Muscle of arm (tissue), 12 donors: ENCODE results near the gene UGT1A9. TPM values are rescaled to one million over a fixed set of nuclear protein-coding genes. Genes with fewer than 3 reads are reported as not detected.

Source experiments
- DNase-seq: peaks from one replicate; pipeline ENCODE4 v3.0.0-alpha.2; 2013
- polyA plus RNA-seq, 12 donors: library from polyadenylated mRNA; unstranded; fragments of 120-200 nt; gene quantifications; one replicate each; pipeline ENCODE4 v1.2.1, GENCODE V29; 2013; ENCODE audit not compliant: insufficient read length in 12 of 12

UGT1A9 gene
- polyA plus RNA-seq, 12 donors = not detected

DNA sequence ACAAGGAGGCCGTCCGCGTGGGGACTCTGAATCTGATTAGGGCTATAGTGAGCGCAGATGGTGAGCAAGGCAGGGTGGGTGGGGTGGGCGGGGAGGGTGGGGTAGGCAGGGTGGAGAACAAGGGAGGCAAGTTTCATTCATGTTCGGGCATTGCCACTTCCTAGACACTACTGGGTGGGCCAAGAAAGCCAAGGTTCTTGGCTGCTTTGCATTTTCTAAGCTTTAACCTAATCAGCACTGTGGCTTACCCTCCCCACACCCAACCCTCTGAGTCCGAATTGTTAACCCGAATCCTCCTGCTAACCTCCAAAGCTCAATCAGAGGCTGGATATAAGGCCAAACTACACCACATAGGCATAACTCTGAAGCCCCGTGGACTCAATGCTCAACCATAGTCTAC is 124.6 kb downstream of the UGT1A9 start:
- DNase-seq = no peak

DNA sequence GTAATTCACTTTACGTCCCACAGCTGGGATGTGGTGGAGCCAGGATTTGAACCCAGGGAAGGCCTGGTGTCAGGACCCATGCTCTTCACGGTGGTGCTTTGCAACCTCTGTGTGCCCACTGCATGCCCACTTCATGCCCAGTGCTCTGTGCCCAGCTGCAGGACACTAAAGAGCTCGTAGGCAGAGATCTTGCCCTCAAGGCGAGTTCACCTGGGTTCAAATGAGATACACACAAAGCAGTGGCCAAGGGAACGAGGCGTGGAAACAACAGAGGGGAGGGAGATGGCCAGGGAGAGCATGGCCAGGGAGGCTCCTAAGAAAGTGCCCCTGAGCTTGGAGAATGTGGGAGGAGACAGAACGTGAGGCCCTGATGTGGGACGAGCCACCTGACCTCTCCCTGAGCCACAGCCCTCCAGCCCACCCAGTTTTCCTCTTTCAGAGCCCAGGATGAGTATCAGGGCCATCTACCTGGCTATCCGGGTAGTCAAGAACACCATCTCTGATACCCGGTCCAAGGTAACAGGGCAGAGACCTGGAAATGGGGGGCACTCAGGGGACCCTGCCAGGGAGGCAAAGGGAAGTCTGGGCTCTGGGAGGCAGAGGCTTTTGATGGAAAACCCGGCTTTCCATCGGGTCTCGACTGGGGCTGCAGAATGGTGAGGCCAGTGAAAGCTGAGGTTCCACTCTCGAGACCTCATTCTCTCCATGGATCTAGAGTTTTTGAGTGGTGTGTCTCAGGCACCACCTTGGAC is 126.8 kb downstream of the UGT1A9 start:
- no peak for DNase-seq

DNA sequence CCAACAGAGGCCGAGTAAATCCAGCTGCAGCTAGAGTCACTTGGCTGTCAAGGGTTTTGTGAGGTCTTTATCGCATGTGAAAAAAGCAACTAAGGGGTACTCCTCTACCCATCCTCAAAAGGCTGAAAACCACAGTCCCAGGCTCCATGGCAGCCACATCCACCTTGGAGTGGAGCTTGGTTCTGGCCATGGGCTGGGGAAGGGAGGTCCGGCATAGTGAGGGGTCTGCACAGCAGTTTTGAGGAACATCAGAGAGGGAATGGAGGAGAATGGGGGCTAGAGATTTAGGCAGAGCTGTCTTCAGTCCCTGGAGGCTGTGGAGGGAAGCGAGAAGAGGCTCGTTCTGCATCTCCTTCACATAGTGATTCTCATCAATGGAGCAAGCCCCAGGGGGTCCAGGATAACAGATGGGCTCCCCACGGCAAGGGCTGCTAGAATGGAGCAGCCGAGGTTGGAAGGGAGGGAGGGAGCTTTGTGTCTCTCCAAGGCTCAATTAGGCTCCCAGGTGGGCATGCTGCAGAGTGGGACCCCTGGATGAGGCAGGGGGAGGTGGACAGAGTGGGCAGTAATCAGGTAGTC is 127.5 kb downstream of the UGT1A9 start:
- DNase-seq = no peak

DNA sequence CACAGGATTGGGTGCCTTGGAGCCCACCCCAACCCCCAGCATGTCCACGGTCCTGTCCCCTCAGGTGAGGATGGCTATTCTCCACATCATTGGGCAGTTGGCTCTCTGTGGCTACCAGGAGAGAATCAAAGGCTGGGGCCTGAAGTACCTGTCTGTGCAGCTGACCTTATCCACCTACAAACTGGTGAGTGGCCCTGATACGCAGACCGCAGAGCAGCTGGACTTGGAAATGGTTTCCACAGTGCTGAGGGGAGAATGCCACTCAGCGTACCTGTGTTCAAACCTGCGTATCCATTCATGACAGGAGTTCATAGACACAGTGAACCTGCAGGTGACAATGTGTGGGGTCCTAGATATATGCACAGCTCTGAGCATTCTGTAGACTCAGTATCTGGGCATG is 128.0 kb downstream of the UGT1A9 start:
- no peak for DNase-seq

DNA sequence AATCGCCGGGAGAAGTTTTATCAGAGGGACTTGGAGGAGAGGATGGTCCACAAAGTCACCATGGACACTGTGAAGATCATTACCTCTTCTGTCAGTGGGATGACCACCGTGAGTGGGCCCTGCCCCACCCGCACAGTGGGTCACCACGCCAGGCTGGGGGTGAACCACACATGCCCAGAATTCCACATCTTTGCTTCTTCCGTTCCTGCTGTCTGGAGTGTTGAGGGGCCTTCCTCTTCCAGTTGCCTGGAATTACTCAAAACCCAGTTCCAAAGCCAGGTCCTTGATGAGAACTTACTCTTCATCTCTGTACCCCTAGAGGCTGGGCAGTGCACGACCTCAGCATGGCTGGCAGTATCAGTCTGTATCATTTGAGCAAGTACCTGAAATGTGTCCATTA is 128.5 kb downstream of the UGT1A9 start:
- DNase-seq = no peak

DNA sequence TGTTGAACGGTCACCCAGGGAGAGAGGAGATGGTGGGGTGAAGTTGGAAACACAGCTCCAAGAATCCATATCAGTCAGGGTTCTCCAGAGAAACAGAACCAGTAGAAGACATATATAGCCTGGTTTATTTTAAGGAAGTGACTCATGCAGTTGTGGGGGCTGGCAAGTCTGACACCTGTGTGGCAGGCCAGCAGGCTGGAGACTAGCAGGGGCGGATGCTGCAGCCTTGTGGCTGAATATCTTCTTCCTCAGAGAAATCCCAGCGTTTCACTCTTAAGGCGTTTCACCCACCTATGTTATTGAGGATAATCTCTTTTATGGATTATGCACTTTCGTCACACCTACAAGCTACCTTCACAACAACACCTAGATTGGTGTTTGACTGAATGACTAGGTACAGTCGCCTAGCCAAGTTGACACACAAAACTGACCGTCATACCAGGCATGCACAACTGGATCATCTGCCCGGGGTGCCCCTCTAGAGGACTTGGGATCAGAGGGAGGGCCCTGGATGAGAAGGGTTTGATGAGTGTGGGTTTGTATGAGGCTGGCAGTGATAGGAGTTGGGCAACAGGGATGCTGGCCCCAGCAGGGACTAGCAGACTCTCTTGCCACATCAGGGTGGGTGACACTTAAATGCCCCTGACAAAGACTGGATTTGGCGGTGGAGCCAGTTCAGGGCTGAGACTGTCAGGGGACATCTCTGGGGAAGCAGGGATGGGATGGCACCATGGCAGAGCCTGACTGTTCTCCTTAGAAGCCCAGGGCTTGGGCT is 129.8 kb downstream of the UGT1A9 start:
- DNase-seq = no peak

DNA sequence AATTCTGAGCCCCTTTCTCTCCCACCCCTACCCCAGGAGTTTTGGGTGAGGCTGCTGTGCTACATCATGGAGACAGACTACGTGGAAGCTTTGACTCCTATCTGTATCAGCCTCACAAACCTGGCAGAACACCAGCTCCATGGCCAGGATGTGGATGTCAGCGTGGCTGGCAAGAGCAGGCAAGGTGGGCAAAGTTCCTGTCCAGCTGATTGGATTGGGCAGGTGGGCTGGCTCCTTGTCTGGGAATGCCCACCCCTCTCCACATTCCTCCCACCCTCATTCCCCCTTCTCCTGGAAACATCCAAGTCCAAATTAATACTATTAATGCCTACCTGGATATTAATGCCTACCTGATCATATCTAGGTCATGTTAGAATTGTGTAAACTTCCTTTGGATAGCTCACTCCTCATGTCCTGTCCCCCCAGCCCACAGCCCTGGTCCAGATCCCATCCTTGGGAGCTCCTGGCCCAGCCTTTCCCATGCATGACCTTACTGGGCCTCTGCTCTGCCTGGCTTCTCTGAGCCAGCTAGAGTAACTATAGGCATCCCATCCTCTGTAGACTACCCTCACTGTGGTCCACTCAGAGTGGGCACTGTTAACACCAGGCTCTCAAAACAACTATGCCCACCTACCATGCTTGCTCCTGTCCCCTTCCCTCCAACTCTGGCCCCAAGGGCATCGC is 130.6 kb downstream of the UGT1A9 start:
- no peak for DNase-seq

DNA sequence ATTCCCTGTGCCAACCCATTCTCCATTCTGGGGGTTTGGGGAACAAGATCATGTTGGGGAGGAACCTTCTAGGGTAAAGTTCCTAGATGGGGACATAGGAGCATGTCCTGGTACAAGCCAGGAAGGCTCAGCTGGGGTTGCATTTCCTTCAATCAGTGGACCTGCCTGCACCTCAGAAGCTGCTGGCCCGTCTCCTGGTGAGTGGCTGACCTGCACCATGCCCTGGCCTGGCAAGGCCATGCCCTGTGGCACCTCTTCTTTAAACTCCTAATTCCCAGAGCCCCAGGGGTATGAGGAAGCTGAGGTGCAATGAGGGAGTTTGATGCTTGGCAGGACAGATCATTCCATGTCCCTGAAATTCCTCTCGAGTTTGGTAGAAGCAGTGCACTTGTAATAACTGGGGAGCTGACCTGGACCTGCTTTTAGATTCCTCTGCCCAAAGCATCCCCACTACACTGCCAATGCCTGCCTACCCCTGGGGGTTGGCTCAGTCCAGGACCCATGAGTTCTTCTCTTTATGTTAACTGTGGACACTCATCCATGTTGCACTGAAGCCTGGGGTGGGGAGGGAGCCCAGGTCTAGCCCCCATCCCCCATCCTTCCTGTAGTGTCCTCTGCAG is 131.7 kb downstream of the UGT1A9 start:
- DNase-seq = no peak

DNA sequence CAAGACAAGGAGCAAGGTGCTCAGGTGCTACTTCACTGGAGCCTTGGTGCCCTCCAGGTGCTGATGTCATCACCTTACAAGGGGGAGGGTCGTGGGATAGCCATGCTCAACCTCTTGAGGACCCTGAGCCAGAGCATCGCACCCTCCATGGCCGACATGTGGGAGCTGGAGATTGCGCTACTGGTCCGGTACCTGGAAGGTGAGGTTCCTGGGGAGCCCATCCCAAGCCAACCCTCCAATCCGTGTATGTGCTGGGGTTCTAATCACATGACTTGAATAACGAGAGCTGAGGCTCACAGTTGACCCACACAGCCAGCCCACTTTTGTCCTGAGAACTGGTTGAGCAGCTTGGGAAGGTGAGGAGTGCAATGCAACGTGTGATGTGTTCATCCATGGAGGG is 132.3 kb downstream of the UGT1A9 start:
- no peak for DNase-seq

DNA sequence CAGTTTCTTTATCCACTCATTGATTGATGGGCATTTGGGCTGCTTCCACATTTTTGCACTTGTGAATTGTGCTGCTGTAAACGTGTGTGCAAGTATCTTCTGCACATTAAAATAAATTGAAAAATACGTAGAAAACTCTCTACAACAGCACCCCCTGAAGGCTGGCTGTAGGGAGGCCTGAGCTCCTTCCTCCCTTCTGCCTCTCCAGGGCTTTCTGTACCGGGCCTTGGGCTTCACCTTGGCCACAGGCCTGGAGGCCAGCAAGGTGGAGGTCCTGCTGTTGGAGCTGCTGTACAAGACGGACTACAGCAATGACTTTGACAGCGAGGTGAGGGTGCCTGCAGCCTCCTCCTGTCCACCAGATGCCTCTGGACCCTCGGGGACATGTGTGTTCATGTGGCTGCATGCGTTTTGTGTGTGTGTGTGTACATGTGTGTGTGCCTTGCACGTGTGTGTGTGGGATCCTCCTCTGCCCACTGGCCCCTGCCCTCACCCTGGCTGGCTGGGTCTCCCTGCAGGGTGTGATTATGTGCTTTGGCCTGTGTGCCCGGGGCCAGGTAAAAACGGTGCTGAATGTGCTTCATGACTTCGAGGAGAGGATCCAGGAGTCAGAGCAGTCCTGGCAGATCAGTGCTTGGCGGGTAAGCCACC is 135.6 kb downstream of the UGT1A9 start:
- no peak for DNase-seq

DNA sequence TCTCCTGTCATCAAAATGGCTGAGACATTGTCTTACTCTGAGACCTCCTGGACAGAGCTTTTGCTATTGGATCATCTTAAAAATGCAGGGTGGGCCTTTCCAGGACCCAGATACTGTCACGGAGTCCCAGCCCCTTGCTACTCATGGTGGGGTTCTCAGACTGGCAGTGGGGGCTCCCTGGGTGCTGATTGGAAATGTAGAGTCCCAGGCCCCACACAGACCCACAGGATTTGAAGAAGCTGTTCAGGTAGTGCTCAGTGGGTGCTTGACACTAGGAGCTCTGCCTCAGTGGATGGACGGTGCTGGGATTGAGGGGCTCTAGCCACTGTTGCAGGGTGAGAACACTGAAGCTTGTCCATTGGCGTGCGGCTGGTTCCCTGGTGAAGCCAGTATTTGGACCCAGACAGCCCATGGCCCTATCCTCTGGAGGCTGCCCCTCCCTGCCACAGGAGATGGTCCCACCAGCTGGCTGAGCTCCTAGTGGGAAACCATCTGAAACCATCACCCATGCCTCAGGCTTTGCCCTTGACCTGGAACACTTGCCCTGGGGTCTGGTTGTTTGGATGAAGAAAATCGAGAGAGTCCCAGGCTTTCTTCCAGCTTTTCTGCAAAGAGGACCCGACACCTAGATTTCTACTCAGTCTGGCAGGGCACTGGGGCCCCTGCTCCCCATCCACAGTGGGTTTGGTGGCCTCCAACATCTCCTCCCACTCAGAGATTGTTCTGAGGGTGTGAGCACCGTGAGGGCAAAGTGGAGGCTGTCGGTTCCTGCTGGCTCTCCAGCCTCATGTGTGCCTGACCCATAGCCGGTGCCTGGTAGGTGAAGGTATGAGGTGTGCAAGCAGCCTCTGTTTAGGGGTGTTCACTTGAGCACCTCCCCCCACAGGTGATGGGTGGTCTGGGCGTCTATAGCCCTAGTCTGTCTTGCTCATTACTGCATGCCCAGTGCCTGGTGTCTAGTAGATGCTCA is 136.6 kb downstream of the UGT1A9 start:
- DNase-seq = no peak

DNA sequence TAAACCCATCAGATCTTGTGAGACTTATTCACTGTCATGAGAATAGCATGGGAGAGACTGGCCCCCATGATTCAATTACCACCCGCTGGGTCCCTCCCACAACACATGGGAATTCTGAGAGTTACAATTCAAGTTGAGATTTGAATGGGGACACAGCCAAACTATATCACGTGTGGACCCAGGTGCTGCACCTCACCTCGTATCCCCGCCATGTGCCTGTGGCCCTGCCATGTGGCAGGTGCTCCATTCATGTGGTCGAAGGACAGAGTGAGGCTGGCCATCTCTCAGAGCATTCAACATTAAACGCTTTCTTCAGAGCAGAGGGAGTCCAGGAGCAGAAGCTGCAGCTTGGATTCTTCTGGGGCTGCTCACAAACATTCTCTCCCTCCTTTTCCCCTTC is 138.7 kb downstream of the UGT1A9 start:
- DNase-seq = no peak

DNA sequence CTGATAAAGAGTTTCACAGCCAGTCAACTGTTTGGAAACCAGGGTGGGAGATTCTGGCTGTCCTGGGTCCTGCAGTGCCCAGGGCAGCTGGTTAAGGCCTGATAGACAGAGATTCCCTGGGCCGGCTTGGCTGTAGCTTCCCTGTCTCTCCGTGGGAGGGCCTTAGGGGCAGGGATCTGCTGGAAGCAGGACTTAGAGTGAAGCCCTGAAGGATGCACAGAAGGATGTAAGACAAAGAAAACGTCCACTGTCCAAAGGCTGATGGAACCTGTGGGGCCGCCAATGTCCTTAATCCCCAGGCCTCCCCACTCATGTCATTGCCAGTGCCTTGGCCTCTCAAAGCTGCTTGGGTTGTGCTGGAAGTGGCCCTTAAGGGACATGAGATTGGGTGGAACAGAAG is 139.4 kb downstream of the UGT1A9 start:
- no peak for DNase-seq

DNA sequence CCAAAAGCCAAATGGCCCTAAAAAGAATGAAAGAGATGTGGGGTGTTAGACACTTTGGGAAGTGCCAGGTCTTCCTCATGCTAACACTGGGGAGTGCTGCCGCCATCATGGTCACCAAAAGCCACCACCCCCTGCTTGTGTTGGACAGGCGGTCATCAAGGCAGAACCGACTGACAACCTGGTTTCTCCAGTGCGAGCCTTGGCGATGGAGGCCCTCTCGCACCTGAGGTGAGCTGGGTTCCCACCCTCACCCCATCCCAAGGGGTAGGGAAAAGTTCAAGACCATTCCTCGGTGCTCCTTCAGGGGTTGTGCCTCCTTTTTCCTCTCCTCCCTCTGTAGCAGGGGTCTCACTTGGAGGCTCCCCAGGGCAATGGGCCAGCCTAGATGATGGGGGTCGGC is 140.0 kb downstream of the UGT1A9 start:
- DNase-seq = no peak

DNA sequence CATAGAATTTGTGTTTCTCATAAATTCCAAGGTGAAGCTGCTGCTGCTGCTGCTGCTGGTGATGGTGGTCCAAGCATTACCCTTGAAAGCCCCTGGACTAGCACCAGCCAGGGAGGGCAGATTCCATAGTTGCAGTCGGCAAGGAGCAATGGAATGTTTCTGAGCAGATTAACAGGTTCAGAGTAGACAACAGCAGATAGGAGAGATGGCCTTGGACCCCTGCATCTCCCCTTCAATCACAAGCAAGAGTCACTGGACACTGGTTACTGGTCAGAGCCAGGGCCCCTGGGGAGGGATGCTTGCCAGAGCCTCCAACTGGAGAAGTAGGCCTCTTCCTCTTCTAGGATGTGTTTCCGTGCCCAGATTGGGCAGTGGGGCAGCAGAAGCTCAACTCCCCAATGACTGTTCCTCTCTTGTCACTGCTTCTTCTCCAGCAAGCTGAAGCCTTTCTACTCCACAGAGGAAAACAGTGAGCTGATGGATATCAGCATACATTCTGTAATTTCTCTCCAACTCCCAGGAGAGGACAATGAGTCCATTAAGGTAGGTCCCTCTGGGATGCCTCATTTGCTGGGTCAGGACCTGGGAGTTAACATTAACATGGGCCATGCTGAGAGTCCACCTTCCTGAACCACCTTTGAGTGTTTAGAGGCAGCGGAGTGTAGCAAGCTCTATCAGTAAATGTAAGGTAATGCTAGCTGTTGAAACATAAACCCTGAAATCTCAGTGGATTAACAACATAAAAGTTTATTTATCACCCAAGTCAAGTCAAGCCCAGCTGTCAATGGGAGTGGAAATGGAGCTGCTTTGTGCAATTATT is 141.7 kb downstream of the UGT1A9 start:
- no peak for DNase-seq

DNA sequence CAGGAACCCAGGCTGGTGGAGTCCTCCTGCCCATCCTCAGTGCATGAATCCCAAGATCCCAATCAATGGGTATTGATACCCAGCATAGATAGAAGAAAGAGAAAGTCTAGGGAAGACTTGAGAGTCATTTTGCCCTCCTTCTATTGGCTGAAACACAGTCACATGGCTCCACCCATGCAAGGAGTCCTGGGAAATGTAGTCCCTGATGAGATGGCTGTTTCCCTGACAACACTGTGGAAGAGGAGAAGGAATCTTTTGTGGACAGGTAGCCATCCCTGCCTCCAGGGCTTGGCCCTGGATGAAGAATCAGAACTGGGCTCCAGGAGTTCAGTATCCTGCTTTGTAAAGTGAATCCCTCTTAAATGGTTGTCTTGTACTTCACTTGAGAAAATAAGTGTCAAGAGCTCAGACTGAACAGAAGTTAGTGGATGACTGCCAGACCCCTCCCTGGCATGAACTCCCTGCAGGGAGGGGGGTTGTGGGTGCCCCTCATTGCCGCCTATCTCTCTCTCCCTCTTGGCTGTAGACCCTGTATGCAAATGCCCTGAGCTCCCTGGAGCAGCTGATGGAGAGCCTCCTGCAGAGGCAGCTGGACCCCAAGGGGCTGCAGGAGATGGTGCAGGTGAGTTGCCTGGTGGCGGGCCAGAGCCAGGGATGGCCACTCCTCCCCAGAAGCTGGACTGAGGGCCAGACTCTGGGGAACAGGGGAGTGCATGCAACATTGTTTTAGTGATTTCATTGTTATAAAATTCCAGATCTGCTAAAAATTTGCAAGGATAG is 142.5 kb downstream of the UGT1A9 start:
- DNase-seq = no peak

DNA sequence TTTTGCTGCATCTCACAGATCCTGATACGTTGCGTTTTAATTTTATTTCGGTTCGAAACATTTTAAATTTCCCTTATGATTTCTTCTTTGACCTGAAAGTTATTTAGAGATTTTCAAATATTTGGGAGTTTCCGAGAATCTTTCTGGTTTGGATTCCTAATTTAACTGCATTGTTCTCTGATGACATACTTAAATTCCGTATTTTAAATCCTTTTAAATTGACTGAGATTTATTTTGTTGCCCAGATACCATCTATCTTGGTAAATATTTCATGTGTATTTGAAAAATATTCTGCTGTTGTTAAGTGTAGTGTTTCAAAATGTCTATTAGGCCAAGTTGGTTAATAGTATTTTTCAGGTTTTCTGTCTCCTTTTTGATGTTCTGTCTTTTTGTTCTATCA is 144.2 kb downstream of the UGT1A9 start:
- no peak for DNase-seq

DNA sequence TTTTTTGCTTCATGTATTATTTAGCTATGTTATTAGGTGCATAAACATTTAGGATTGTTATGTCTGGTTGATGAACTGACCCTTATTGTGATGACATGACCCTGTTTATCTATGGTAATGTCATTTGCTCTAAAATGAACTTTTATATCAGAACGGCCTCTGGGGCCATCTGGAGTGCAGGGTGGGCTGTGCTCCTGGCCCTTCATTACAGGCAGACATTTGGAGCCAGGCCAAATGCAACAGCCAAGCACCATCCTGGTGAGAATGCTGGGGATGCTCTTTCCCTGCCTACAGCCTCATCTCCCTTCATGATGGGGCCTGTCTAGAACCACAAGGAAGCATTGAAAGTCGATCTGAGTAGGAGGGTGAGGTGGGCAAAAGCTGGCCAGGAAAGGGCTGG is 144.6 kb downstream of the UGT1A9 start:
- DNase-seq = no peak

DNA sequence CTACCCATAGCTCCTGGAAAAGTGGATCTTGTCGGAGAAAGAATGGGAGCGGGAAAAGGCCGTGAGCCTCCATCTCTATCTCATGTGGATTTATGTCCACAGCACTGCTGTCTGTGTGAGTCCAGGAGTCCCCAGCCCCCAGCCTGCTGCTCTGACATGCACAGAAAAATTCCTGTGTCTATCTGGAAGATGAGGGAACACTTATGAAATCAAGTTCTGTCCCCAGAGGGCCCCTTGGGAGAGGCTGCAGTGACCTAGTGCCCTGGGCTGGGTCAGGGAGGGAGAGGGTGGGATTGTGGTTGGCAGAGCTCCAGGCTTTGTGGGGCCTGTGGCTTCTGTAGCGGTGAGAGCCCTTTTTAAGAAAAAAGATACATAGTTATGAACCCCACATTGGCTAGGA is 145.1 kb downstream of the UGT1A9 start:
- no peak for DNase-seq
